Measurements from ENCODE around the gene CAMSAP1.
"Not testable (repeated sequence)": the region's sequence is repeated elsewhere in the genome, so short reads cannot be mapped to it uniquely, and the experiment has no call there.

The CAMSAP1 gene

DNA sequence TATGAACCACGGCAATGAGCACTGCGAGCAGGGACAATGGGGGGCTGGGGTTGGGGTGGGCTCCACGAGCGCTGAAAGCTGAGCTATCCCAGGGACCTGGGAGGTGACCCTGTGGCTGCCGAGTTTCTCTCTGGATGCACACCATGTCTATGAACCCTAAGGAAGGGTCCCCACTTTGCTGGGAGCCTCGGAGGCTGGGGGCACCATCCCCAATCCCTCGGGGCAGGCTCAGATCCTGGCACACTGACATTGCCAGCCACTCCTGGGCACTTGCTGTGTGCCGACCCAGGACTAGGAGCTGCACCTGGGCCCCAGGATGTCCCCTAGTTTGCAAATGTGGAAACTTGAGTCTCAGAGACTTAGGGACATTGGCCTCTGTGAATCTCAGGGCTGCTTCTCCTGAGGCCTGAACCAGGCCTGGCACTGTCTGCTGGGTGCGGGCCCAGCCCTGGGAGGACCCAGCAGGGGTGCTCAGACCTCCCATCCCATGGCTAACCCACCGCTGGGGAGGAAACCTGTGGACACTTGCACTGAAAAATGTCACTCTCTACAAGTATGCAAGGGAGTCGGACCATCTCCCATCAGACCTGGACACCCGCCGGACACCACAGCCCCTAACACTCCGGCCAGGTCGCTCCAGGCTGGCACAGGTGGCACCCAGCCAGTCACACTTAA is 13.0 kb upstream of the CAMSAP1 start:
- DNase-seq = no peak

DNA sequence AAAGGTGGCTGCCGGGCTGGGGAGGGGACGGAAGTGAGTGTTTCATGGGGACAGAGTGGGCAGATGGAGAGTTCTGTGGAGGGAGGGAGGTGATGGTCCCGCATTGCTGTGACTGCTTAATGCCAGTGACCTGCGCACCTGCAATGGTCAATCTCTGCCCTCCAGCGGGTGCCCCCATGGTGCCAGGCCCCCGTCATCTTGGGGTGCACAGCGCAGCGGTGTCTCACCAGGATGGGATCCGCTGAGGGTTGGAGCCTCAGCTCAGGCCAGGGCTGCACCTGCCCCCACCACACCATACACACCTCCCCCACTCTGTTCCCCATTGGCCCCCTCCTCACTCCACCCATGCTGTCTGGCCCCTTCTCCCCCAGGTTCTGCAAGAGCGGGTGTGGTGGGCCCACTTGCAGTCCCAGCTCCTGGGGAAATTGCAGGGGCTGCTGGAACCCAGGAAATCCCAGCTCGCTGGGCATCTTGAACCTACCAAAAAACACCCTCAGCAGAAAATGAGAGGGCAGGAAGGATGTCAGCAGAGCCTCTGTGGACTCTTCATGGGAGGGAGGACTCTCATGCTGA is 12.1 kb upstream of the CAMSAP1 start:
- DNase-seq = no peak

- DNase-seq = not testable (repeated sequence)
Measured at GRCh38 chr9:135916227-135916626, 8.9 kb upstream of the CAMSAP1 start.

- no peak for DNase-seq
Measured at GRCh38 chr9:135914921-135915320, 7.6 kb upstream of the CAMSAP1 start.

- DNase-seq = not testable (repeated sequence)
Measured at GRCh38 chr9:135911233-135911632, 3.9 kb upstream of the CAMSAP1 start.

DNA sequence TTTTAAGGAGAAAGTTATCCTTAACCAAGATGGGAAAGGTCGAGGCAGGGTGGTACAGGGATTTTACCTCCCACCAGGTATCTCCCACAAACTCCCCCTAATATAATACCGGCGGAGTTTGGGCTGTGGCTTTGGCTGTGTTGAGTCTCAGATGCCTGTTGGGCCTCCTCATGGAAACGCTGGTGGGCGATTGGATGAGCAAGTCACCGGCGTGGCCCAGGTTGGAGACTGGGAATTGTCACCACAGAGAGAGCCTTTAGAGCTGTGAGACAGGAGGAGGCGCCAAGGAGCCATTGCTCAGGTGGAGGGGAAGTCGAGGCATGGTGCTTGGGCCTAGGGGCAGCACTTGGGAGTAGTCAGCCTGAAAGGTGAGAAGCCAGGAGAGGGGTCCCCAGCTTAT is 3.4 kb upstream of the CAMSAP1 start:
- DNase-seq = no peak

- no peak for DNase-seq
Measured at GRCh38 chr9:135910216-135910615, 2.9 kb upstream of the CAMSAP1 start.

DNA sequence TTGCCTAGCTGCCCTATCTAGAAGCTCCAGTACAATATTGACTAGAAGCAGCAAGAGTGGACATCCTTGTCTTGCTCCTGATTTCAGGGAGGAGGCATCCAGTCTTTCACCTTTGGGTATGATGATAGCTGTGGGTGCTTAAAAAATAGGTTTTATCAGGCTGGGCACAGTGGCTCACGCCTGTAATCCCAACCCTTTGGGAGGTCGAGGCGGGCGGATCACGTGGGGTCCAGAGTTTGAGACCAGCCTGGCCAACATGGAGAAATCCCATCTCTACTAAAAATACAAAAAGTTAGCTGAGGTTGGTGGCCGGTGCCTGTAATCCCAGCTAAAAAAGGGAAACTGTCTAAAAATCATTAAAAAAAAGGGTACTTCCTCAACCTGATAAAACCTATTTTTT is 2.0 kb upstream of the CAMSAP1 start:
- DNase-seq = no peak

- no peak for DNase-seq
Measured at GRCh38 chr9:135908754-135909204, 1.4 kb upstream of the CAMSAP1 start.

- DNase-seq = no peak
Measured at GRCh38 chr9:135908093-135908753, 877 bp upstream of the CAMSAP1 start.

- DNase-seq = no peak
Measured at GRCh38 chr9:135907006-135907430, 328 bp downstream of the CAMSAP1 start.

- no peak for DNase-seq
Measured at GRCh38 chr9:135906291-135907005, 898 bp downstream of the CAMSAP1 start.

GRCh38 chr9:135905380-135906258 is 1.7 kb downstream of the CAMSAP1 start:
- DNase-seq = no peak

- no peak for DNase-seq
Measured at GRCh38 chr9:135903786-135904520, 3.4 kb downstream of the CAMSAP1 start.

DNA sequence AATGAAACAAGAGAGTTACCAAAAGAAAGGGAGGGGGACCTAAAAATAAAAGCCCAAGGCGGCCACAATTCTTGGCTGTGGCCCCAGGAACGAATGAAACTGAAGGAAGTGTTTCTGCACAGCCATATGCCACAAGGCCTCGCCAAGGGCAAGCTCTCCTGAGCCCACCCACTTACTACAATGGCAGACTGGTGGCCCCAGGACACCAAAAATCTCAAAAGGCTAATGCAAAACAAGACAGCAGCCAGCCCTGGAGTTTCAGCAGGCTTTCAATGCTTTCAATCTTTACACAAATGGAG is 4.0 kb downstream of the CAMSAP1 start:
- DNase-seq = no peak

GRCh38 chr9:135902655-135903357 is 4.5 kb downstream of the CAMSAP1 start:
- no peak for DNase-seq

GRCh38 chr9:135901826-135902225 is 5.5 kb downstream of the CAMSAP1 start:
- DNase-seq = no peak

- DNase-seq = no peak
Measured at GRCh38 chr9:135901031-135901758, 6.2 kb downstream of the CAMSAP1 start.

DNA sequence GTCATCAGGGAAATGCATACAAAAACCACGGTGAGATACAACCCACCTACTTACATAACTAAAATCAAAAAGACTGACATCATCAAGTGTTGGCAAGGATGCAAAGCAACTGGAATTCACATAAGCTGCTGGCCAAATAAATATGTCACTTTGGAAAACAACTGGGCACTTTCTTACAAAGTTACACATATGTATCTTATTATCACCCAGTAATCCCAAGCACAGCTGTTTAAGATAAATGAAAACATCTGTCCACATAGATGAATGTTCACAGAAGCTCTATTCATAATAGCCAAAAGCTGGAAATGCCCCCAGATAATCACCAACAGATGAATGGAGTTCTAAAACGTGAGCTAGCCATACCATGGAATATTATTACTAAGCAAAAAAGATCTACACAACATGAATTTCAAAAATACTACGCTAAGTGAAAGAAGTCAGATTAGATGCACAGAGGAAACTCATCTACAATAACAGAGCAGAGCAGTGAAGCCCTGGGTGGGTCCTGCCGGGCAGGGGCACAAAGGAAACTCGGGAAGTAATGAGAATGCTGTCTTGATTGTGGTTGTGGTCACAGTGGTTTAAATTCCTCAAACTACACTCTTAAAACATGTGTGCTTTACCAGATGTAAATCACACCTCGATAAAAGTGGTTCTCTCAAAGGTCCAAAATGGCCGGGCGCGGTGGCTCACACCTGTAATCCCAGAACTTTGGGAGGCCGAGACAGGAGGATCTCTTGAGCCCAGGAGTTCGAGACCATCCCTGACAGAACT is 8.5 kb downstream of the CAMSAP1 start:
- DNase-seq = no peak

GRCh38 chr9:135896626-135897025 is 10.7 kb downstream of the CAMSAP1 start:
- no peak for DNase-seq

Measured in NCI-H1694 (cell line).